GDM1 (cell line): ENCODE data around the gene CCDC192.
"Not testable (repeated sequence)": the region's sequence is repeated elsewhere in the genome, so short reads cannot be mapped to it uniquely, and the experiment has no call there.

Source experiments
- DNase-seq: peaks from one replicate; lab custom pipeline; 2025; lab: John Stamatoyannopoulos, UW

Gene CCDC192

DNA sequence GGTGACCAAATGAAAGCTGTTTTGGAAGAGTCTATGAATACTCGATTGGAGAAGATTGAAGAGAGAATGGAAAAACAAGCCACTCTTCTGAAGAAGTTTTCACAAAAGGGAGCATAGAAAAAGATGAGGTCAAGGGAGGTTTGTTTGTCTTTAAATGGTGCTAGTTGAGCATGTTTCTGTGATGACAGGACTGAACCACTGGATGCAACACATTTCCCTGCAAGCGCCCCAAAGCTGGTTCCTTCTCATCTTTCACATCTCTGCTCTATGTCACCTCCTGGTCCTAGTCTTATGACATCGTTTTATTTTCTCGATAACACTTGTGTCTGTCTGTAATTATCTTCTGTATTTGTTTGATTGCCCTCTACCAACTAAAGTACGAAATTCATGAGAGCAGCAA, 3.8 kb upstream of the CCDC192 start:
- no peak for DNase-seq

DNA sequence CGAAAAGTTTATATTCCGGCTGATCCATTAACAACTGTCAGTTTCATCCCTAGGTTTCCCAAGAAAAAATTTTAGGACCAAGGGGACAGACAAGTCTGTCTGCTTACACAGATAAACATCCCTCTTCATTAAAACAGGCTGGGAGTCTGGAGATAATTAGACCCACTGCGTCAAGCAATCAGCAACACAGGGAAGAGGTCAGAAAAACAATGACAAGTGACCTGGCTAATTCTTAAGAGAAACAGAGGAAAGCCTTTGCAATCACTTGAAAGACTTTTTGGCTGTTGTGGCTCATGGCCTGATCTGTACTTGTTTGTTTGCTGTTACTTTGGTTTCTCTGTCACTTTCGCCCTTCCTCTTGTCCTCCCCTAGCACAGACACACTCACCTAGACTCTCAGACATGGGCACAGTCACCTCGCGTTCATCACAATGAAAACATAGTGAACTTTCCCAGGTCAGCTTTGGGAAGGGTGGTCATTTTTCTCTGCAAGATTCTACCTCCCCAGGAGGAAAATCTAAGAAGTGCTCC, 2.9 kb upstream of the CCDC192 start:
- DNase-seq, result no peak

DNA sequence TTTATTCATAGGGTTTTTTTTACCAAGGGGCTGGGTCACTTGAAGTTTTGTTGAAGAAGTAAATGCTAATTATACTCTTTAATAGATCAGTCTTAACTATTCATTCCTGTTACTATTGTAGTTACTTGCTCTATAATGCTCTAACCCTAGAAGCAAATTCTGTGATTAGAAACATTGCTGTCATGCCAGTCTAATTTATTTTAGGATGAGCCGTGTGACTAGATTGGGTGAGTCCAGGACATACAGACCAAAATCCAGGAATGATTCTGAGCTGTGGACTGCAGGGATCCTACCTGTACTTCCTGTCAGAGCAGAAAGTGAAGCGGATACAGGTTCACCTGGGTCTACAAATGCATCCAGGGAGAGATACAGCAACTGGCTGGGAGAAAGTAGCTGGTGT, 757 bp upstream of the CCDC192 start:
- DNase-seq, result no peak

DNA sequence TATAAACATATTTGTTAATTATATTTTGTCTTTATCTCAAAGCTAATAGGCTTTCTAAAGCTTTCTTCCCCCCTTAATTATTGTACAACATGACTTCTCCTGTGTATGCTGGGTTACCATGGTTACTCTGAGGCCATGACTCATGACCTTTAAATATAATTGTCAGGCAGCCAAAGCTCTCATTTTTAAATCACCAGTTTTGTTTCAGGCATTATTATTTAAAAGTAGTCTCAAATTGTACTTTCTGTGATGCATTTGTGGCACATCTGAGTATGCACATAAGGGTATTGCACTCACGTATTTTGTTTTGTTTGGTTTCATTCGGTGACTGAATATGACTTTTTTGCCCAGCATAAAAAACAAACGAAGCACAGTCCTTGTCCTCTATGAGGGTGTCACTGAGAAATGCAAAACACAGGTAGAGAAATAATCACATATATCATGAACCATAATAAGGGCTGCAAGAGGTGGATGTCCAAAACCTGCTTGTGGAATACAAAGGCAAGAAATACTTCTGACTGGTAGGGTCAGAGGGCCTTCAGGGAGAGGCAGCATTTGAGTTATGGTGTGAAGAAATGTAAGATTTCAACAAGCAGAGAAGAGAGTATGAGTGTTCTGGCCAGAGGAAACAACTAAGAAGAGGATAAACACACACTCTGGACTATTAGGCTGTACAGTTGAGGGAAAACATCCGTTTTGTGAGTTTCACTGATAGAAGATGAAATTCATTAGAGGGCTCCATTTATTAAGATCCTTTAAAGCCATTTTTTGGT, 2.1 kb downstream of the CCDC192 start:
- DNase-seq, result peak; percentile 38

DNA sequence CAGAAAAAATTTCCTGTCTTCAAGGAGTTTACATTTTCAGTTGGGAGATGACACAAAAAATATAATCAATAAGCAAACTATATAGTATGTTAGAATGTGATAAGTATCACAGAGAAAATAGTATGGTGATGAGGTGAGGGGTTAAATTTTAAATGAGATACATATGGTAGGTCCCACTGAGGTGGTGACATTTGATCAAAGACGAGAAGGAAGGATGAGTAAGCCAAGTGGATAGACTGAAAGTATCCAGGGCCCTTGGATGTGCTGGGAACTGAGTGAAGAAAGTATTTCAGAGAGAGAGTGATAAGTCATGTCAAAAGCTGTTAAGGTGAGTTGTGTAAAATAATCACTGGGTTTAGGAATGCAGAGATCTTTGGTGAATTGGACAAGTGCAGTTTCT, 3.5 kb downstream of the CCDC192 start:
- no peak for DNase-seq

DNA sequence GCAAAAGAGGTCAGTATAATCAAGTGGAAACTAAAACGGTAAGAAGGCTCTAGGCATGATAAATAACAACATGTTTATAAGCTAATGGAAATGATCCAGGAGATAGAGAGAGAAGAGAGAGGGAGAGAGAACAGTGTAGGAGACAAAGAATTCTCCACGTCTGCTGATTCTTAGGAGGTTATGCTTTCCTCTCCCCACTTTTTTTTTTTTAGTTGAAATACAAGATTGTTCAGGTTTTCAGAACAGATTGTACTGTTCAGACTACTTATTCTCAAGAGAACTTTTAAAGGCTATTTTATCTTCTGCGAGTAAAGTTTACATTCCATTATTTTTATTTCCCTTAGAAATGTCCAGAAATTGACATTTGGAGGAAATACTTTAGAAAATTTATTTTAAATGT, 4.0 kb downstream of the CCDC192 start:
- no peak for DNase-seq

DNA sequence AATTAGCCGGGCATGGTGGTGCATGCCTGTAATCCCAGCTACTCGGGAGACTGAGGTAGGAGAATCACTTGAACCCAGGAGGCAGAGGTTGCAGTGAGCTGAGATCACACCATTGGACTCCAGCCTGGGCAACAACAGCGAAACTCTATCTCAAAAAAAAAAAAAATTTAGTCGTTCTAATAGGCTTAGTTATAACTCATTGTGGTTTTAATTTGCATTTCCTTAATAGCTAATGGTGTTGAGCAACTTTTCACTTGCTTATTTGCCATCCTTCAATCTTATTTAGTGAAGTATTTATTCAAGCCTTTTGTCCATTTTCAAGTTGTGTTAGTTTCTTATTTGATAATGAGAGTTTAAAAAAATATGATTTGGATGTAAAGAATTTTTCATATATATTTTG, 9.9 kb downstream of the CCDC192 start:
- not testable (repeated sequence) for DNase-seq

DNA sequence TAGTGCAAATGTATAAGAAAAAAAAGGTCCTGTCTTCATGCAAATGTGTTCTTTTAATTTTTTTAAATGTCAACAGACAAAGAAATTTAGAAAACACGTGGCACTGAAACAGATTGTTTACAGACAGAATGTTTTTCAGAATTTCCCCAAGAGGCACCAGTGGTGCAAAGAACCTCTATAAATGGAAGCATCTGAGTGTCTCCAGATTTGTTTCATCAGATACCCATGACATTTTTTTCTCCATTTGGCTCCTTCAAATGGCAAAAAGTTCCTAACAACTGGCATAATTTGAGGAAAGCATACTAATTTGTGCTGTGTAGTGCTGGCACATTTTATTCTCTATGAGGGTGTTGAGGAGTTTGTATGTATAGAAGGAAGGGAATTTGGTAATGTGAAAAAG, 15.0 kb downstream of the CCDC192 start:
- no peak for DNase-seq

DNA sequence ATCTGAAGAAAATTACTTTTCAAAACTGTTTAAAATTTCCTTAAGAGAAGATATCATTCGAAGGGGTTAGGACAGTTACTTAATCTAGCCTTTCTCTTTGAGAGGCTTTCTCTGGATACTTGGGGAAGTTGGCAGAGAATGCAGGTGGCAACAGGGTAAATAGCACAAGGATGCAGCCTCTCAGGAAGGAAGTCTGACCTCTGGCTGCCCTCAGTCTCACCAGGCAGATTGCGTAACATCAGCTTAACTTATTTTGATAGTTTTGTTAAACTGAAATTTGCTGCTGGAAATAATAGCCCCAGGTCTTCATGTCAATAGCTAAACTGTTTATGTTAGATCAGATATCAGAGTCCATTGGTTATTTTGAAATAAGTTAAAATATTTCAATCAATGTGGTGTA, 20.4 kb downstream of the CCDC192 start:
- DNase-seq, result peak; percentile 67

DNA sequence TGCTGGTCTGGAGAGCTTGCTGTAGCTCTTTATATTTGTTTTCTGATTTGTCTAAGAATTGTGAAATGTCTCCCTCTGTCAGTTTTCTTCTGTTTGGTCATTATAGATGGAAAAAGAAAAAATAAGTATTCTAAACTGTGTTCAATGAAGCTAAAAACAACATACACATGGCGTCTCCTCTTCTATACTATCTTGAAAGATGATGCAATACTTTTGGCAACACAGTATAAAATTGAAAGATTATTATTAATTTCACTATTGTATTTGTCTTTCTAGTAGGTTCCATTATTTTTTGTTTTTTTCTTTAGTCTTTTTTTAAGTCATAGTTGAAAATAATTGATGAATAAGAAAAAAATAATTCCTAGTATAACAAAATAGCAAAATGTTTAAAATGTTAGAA, 22.5 kb downstream of the CCDC192 start:
- no peak for DNase-seq

DNA sequence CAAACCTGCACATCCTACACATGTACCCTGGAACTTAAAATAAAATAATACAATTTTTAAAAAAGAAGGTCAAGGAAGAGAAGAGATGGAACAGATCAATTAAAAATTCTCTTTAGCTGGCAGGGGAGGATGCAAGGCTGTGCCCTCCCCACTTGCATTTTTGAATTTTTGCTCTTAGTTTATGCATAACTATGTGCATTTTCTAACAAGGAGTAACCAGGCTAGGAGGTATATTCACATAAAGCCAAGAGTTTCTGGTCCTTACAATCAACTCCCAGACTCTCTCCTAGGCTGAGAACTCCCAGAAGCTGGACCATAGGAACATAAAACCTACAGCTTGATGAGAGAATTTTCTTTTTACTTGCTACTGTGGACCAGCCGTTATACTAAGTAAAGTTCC, 29.8 kb downstream of the CCDC192 start:
- DNase-seq, result no peak

DNA sequence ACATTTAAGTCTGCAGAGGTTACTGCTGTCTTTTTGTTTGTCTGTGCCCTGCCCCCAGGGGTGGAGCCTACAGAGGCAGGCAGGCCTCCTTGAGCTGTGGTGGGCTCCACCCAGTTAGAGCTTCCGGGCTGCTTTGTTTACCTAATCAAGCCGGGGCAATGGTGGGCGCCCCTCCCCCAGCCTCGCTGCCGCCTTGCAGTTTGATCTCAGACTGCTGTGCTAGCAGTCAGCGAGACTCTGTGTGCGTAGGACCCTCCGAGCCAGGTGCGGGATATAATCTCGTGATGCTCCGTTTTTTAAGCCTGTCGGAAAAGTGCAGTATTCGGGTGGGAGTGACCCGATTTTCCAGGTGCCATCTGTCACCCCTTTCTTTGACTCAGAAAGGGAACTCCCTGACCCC, 36.2 kb downstream of the CCDC192 start:
- not testable (repeated sequence) for DNase-seq

DNA sequence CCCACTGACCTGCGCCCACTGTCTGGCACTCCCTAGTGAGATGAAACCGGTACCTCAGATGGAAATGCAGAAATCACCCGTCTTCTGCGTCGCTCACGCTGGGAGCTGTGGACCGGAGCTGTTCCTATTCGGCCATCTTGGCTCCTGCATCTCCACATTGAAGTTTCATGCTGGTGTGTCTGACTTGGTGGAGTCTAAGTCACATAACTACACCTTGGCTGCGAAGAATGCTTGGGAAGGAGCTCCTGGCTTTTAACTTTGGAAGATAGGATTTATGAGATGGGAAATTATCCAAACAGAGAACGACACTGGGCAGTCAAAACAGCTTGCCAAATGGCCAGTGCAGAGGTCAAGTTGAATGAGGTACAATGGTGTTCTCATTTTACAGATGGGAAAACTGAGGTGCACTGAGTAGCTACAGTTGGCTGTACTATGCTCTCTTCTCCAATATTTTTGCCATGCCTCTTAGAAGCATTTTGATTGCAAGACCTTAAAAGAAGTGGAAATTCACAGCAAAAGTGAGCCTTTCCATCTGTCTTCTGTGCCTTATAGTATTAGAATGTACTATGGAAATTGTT, 36.7 kb downstream of the CCDC192 start:
- DNase-seq, result no peak

DNA sequence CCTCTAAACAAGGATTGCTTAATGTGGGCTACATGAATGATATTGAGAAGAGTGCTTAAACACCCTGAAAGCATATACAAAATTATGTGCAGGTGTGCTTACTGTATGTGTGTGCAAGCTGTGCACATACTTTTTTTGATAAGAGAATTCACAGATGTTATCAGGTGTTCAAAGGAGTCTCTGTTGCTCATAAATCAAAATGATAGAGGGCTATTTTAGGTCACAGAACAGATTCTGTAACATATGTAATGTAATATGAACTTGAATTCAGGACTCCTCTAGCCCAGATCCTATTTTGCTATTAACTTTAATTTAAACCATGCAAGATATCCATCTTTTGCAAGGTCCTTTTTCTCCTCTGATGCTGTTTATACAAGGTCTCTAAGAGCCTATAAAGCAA, 38.2 kb downstream of the CCDC192 start:
- DNase-seq, result no peak

DNA sequence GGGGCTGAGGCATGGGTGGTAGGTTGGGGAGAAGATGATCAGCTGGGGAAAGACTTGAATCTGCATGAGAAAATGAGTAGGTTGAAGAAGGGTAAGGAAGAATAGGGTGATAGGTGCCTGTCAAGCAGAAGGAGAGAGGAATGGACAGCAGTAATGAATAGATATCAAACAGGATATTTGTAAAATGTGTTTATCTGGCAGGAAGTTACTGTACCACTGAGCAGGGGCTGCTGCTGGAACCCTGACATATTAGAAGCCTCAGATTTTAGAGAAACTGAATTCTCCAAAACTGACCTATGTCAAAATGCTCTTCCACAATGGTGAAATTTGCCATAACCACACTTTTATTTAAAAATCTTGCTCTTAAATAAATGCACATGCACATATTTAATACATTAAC, 41.0 kb downstream of the CCDC192 start:
- no peak for DNase-seq

DNA sequence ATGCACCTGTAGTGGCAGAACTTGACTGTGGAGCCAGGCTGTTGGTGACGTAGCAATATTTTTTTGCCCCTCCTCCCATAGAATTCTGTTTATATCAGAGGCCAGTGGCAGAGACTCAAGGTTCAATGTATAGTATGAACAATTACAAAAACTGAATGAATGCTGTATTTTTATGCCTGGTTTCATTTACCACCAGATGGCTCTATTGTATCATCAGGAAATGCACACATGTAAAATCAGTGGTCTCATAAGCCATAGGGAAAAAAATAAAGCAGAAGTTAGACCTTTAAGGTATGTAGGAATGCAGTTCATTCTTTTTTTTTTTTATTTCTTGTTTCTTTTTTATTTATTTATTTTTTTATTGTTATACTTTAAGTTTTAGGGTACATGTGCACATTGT, 43.6 kb downstream of the CCDC192 start:
- no peak for DNase-seq

DNA sequence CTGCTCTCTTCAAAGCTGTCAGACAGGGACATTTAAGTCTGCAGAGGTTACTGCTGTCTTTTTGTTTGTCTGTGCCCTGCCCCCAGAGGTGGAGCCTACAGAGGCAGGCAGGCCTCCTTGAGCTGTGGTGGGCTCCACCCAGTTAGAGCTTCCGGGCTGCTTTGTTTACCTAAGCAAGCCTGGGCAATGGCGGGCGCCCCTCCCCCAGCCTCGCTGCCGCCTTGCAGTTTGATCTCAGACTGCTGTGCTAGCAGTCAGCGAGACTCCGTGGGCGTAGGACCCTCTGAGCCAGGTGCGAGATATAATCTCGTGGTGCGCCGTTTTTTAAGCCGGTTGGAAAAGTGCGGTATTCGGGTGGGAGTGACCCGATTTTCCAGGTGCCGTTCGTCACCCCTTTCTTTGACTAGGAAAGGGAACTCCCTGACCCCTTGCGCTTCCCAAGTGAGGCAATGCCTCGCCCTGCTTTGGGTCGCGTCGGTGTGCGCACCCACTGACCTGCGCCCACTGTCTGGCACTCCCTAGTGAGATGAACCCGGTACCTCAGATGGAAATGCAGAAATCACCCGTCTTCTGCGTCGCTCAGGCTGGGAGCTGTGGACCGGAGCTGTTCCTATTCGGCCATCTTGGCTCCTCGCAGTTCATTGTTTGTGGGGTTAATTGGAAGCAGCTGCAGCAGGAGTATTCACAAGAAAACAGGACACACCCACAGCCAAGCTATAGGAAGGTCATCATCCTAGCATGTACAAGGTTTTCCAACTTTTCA, 49.5 kb downstream of the CCDC192 start:
- DNase-seq, result not testable (repeated sequence)

DNA sequence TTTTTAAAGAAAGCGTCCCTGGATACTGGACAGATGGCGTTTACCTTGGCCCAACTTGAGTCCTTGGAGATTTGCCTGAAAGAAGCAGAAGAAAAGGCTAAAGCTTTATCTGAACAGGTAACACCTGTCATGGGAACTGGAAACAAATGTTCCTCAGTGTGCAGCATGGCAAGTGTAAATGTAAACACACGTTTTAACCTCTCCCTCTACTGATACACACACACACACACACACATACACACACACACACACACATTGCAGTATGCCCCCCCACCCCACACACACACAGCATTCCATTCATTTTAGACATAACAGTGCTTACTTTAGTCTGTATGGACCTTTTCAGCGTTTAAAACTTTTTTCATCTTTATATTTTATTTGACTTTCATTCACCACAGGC, 51.1 kb downstream of the CCDC192 start:
- DNase-seq, result no peak

DNA sequence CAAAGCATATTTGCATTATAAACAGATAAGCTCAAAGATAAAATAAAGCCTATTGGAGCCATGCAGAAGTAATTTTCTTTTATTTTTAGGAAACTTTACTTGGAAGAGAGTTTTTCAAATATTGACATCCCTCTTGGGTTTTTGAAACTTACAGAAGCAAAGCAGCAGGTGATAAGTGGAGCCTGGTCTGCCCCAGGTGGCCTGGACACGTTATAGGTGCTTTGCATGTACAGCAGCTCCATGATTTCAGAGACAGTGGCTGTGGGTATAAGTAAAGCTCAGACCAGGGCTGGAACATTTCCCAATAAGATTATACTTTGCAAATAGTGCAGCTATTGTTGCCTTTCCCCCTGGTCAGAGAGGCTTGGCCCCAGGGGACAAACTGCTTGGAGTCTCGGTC, 51.5 kb downstream of the CCDC192 start:
- no peak for DNase-seq

DNA sequence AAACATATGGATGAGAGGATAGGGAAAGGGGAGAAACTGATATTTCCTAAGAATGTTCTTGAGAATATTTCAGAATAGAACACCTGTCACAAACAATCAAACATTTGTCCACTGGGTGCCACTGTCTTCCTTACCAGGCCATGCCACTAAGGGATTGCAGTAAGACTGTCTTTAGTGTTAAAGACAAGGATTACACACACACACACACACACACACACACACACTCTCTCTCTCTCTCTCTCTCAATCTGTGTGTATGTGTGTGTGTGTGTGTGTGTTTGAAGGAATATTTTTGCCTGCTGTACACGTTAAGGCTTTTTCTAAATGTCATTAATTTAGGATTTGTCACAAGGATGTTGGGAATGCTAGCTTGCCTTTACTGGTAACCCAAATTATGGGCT, 54.4 kb downstream of the CCDC192 start:
- peak; percentile 8 for DNase-seq

DNA sequence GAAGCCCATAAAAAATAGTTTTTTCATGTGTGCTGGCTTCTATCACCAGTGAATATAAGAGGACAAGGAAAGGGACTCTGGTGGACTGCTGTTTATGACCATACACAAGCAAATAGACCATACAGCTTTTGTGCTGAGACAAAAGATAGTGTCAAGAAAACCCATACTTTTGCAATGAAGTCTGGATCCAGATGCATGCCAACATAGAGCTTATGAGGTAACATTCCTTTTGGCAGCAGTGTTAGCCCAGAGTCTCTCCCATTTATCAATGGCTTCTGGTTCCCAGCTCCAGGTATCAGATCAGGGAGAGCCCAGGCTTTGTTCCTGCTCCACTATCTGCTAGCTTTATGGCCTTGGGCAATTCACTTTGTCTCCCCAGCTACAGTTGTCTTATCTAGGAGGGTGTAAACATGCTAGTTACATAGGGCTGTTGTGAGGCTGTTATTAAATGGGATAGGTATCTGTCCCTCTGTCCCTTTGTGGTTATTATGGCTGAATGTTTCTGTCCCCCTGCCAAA, 55.6 kb downstream of the CCDC192 start:
- DNase-seq, result no peak

DNA sequence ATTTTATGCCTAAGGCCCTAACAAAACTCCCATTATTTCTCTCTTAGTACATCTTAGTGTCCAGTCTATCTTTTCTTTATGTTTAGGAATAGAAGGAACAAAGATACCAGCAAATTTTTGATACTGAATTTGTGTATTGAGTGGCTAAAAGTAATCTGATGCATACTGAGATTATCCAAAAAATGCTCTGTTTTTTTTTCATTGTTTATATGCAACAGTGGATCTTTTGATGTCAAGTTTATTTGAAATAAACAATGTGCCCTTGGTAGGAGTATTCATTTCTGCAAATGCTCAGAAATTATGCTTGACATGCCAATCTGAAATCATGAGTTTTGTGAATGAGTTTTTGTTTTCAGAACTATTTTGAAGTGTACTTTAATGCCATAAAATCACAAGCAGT, 58.7 kb downstream of the CCDC192 start:
- no peak for DNase-seq

DNA sequence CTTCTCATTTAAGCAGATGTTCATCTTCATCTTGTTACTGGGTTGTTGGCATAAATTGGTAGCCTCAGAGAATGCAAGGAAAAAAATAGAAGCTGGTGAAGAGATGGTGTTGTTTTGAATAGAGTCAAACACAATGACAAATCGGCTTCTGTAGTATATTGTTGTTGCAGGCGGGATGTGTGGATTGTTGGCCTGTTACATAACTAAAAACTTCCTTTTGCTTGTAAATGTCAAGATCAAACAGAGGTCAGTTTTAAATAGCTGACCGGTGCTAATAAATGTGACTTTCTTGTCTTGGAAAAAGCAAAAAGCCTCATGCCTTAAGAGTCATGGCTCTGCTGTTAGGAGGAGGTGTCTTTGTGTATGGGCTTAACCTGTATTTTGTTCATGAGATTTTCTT, 59.2 kb downstream of the CCDC192 start:
- DNase-seq, result no peak
